ENCODE data around the gene NDUFV1. TPM values are rescaled to one million over a fixed set of nuclear protein-coding genes. Genes with fewer than 3 reads are reported as not detected.

Gene NDUFV1
- total and polyA plus RNA-seq, 2 of the 4 experiments (the other 2 are of a cell fraction), result 120 to 133 TPM

DNA sequence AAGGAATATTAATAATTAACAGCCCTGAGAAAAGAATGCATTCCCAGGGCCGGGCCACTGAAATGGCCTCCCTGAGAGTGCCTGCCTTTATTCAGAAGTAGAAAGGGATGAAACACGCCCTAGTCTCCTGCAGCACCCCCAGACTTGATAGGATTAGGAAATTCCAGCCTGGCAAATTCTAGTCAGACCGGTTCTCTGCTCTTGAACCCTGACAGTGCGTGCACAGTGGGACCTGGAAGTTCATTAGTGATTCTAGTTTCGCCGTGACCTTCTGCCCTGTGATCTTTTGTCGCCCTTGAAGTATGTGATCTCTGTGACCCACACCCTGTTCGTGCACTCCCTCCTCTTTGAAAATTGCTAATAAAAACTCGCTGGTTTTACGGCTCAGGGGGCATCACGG, 25.3 kb upstream of the NDUFV1 start:
- H4K8ac ChIP-seq (ENCODE audit: low read depth in 2 of 2, low read length in 2 of 2), result no peak overlapping the region
- H2AK9ac ChIP-seq (replicated peaks; ENCODE audit: low read depth, low read length, poor library complexity), result no peak overlapping the region
- no peak overlapping the region for H2BK20ac ChIP-seq (ENCODE audit: low read depth, low read length)
- H3K4me1 ChIP-seq (ENCODE audit: control insufficient read depth, insufficient read depth, low read length), result peaks cover 14% of the 10 kb centered on the region
- no peak overlapping the region for H2BK5ac ChIP-seq (ENCODE audit: low read depth, low read length, poor library complexity, severe bottlenecking)
- no peak overlapping the region for H3K18ac ChIP-seq (ENCODE audit: low read depth, low read length)
- no peak overlapping the region for H3K4me2 ChIP-seq (ENCODE audit: low read depth, low read length)
- H3K27me3 ChIP-seq (ENCODE audit: control insufficient read depth, insufficient read depth, low read length), result peaks cover 26% of the 10 kb centered on the region
- intact Hi-C loops (cut with micrococcal nuclease), result no loop called here
- no peak overlapping the region for H2AFZ ChIP-seq (replicated peaks; ENCODE audit: low read length, poor library complexity)
- H3K9ac ChIP-seq (ENCODE audit: low read depth, low read length), result no peak overlapping the region
- DNase-seq (no peak), ATAC-seq (ENCODE audit: low read depth) (no peak)
- H3K27ac ChIP-seq (ENCODE audit: insufficient read depth, low read length), result no peak overlapping the region
- no peak overlapping the region for H2BK120ac ChIP-seq (ENCODE audit: low read depth, low read length)
- H3K9me3 ChIP-seq (ENCODE audit: control insufficient read depth, insufficient read depth, low read length), result no peaks in the 10 kb centered on the region
- H2AK5ac ChIP-seq (ENCODE audit: low read depth, low read length), result no peak overlapping the region
- ChIA-PET CTCF (no interaction called here), POLR2A (ENCODE audit: unreplicated experiment) (no interaction called here)
- WGBS, 2 experiments (ENCODE audit: extremely low coverage in 2 of 2, insufficient read length in 1 of 2), result 35% methylated on average over 6 of the region's 11 CpGs; no CpG with 5 or more reads in 1 of the 2 experiments
- dilution Hi-C loops (cut with HindIII; ENCODE audit: low sequenced_read_pairs, unreplicated experiment), result no loop called here
- TF ChIP-seq FOS (IDR thresholded peaks at IDR 0.05; ENCODE audit: low read depth, low read length) (no peak), RAD21 (IDR thresholded peaks at IDR 0.05; ENCODE audit: low read length) (no peak), SMC3 (IDR thresholded peaks at IDR 0.05; ENCODE audit: low read depth, low read length) (no peak), CHD1 (IDR thresholded peaks at IDR 0.05; ENCODE audit: low read depth, low read length) (no peak), RCOR1 (IDR thresholded peaks at IDR 0.05; ENCODE audit: insufficient replicate concordance, low read length) (no peak), NFE2L2 (IDR thresholded peaks at IDR 0.05; ENCODE audit: low read depth, low read length) (no peak), MAZ (IDR thresholded peaks at IDR 0.05; ENCODE audit: borderline replicate concordance, low read depth, low read length) (no peak), ELK1 (IDR thresholded peaks at IDR 0.05; ENCODE audit: borderline replicate concordance, low read depth, low read length) (no peak), RFX5 (IDR thresholded peaks at IDR 0.05; ENCODE audit: low read depth, low read length) (no peak), MAFK (IDR thresholded peaks at IDR 0.05; ENCODE audit: low read depth, low read length) (no peak), POLR2A (IDR thresholded peaks at IDR 0.05; ENCODE audit: low read depth, low read length) (no peak)
- TF ChIP-seq, protein P1, sequence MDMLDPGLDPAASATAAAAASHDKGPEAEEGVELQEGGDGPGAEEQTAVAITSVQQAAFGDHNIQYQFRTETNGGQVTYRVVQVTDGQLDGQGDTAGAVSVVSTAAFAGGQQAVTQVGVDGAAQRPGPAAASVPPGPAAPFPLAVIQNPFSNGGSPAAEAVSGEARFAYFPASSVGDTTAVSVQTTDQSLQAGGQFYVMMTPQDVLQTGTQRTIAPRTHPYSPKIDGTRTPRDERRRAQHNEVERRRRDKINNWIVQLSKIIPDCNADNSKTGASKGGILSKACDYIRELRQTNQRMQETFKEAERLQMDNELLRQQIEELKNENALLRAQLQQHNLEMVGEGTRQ (IDR thresholded peaks at IDR 0.05; ENCODE audit: low read depth, low read length), result no peak
- no peak overlapping the region for H3K56ac ChIP-seq (ENCODE audit: extremely low read depth, insufficient read depth, low read length)
- H4K91ac ChIP-seq (ENCODE audit: insufficient read depth, low read depth, low read length), result no peak overlapping the region
- peaks cover 15% of the 10 kb centered on the region for H3K36me3 ChIP-seq (ENCODE audit: control insufficient read depth, insufficient read depth, low read length)
- peaks cover 23% of the 10 kb centered on the region for H4K20me1 ChIP-seq (ENCODE audit: insufficient read depth, low read length)
- H4K5ac ChIP-seq (ENCODE audit: low read depth, low read length), result no peak overlapping the region
- in situ Hi-C loops (cut with MboI; ENCODE audit: low sequenced_read_pairs), result no loop called here
- no peak overlapping the region for H3K14ac ChIP-seq (replicated peaks; ENCODE audit: low read depth, low read length)
- no peak overlapping the region for H3K23ac ChIP-seq (ENCODE audit: low read depth, low read length)
- H2BK15ac ChIP-seq (ENCODE audit: low read depth, low read length), result no peak overlapping the region
- H3K9me1 ChIP-seq (ENCODE audit: insufficient read depth, low read length), result peaks cover 16% of the 10 kb centered on the region
- no peak overlapping the region for H3K4me3 ChIP-seq (ENCODE audit: insufficient read depth, low read depth, low read length)
- peaks cover 12 to 34% of the 10 kb centered on the region in 2 experiments for H3K79me1 ChIP-seq (ENCODE audit: low read depth in 1 of 2, low read length in 2 of 2)
- no TSS peak for BruUV-seq (replicated peaks)
- H3K4ac ChIP-seq (ENCODE audit: low read depth, low read length), result no peak overlapping the region
